ENCODE measurements around the gene EFTUD2. TPM values are rescaled to one million over a fixed set of nuclear protein-coding genes. Genes with fewer than 3 reads are reported as not detected.

The EFTUD2 gene
- total and polyA plus RNA-seq, 2 of the 8 experiments (the other 6 are each of a cell fraction or from before 2014, with no cell fraction given) = 118 to 195 TPM

- TF ChIP-seq POLR2AphosphoS5 (IDR thresholded peaks at IDR 0.05; ENCODE audit: low read depth, low read length) (no peak), MAX (IDR thresholded peaks at IDR 0.05) (no peak), RAD21 (IDR thresholded peaks at IDR 0.05 in 1 of 2, conservative IDR thresholded peaks at IDR 0.05 in 1 of 2; ENCODE audit: low read depth in 2 of 2, low read length in 2 of 2) (no peak)
- TF ChIP-seq, protein P1, sequence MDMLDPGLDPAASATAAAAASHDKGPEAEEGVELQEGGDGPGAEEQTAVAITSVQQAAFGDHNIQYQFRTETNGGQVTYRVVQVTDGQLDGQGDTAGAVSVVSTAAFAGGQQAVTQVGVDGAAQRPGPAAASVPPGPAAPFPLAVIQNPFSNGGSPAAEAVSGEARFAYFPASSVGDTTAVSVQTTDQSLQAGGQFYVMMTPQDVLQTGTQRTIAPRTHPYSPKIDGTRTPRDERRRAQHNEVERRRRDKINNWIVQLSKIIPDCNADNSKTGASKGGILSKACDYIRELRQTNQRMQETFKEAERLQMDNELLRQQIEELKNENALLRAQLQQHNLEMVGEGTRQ (IDR thresholded peaks at IDR 0.05; ENCODE audit: low read length) = no peak
Measured at GRCh38 chr17:44901411-44901921, 2.2 kb upstream of the EFTUD2 start (continued).
